Hindlimb muscle (tissue), 1 donor: Measurements from ENCODE around the gene CSDE1. TPM values are rescaled to one million over a fixed set of nuclear protein-coding genes. Genes with fewer than 3 reads are reported as not detected.

Experiments used
- DNase-seq: peaks from one replicate; pipeline ENCODE4 v3.0.0-alpha.2; 2013
- polyA plus RNA-seq: library from polyadenylated mRNA; unstranded; fragments of 120-200 nt; gene quantifications from one replicate; pipeline ENCODE4 v1.2.1, GENCODE V29; 2013; ENCODE audit not compliant: insufficient read length

Gene CSDE1
- polyA plus RNA-seq, 1 donor: 432 TPM

DNA sequence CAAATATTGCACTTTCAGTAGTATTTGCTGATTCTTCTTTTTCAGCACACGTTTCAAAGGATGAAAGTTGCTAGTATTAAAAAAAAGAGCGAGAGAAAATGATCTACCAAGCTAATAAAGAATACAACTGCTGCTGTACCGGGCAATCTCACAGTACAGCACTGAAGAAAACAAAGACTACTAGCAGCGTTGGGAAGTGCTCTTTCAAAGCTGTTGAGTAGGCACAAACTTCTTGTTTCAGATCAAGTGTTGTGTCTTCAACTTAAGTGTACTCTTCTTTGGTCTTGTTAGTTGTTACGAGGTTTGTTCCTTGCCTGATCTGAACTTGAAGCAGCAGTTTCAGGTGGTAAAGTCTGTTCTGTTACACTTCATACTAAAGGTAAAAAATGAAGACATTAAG lies 7.9 kb downstream of the CSDE1 start:
- DNase-seq: no peak

DNA sequence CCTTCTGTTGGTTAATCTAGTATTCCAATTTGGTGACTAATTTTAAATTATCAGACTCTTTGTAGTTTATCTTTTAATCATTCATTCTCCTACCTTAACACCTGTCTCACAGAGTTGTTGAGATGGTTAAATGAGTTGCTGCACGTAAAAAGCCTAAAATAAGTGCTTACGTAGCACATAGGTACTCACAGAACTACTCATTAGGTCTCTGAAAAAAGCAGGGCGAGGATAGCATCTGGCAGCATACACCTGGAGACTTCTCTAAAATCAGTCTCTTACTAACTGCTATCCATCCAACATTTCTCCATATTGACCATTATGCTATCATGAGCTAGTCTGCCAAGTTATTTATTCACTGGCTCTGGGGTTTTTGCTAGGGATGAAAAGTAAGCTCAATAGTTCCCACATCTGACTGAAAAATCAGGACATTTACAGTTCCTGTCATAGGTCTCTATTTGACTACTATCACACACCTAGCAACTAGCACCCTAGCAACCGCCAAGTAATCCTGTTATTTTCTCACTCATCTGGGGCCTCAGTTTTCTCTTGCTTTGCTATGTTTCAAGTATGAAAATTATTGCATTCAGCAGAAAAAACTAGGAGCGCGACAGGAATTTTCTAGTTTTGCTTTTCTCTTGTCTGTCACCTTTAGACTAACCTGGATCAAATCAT lies 11.2 kb downstream of the CSDE1 start:
- DNase-seq: no peak

DNA sequence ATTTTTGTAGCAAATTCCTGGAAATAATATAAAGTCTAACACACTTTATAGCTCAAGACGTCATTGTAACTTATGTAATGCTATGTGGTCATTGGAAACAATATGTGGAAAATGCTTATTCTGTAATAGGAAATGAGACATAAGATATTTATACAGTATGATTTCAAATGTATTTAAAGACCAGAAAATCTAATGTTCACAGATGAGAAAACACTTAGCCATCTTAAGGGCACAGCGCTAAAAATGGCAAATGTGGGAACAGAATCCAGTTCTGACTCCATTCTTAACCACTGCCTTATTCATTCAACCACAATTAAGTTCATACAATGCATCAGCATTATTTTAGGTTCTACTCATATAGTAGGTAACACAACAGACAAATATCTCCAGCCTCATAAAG lies 12.5 kb downstream of the CSDE1 start:
- no peak for DNase-seq

DNA sequence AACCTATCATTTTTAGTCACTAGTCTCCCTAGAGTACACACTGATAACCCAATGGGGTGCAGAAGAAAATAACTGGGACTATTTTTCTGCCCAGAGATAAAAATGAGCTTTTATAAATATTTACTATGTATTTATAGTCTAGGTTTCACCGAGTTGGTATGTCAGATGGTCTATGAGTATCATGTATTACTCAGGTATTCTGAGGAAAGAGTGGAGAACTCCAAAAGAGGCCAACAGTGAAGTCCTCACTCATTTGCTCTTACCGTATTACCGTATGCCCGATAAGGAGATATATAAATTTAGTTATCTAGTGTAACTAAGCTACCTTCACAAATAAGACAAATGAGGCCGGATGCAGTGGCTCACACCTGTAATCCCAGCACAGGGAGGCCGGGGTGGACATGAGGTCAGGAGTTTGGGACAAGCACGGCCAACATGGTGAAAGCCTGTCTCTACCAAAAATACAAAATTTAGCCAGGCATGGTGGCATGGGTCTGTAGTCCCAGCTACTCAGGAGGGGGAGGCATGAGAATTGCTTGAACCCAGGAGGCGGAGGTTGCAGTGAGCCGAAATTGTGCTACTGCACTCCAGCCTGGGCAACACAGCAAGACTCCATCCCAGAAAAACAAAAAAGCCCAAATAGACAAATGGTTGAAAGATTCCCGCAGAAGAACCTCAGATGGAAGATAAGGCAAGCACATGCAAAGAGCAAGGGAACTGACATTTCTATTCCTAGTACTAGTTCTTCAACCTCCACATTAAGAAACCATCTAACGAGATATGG lies 15.6 kb downstream of the CSDE1 start:
- no peak for DNase-seq

DNA sequence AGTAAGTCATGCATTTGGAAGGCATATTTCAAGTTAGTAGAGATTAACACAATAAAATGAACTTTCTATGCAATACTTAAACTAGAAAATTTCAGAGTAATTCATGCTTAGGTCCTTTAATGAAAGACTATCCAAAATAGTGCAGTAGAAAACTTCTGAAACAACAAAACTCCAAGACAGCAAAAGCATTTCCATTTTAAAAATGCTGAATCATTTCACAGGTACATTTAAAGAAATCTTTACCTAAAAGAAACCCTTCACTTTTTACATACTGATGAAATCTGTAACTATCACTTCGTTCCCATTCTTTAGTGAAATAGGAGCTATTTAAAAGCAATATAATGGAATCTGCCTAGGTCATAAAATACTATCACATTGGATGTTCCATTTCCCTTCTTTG lies 17.5 kb downstream of the CSDE1 start:
- no peak for DNase-seq

DNA sequence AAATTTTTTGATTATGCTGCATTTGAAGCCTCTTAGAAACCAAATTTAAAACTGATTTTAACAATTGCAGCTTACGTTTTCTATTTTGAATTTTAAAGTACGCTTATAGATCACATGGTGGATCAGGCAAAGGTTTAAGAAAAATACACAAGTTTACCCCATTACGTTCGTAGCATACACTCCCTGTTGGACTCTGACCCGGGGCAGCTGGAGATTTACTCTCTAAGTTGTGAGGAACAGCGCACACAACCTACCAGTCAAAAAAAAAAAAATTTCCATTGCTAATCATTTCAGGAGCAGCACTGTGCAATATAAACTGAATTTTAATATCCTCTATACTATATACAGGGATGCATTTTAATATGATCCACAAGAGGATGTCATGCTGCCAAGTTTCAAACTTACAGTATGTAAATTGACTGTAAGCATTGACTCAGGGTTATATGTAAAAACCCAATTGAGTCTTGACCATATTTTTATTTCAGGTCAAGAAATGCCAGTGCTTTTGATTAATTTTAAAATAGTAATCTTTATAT lies 20.4 kb downstream of the CSDE1 start:
- DNase-seq: no peak

DNA sequence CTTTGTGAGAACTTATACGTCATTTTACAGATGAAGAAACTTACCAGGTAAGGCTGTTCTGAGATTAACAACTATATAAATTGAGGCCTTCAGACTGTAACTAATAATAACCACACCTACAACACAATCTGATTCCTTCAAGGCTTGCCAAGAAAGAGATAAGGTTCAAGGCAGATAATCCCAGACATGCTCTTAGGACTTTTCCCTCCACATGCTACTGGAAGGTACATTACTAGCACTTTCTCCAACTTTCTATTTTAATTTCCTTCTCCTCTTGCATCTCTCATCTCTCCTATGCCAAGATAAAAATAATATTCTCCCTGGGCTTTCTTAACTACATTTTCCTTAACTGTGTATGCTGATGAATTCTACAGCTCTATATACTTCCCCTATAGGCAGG lies 22.3 kb downstream of the CSDE1 start:
- no peak for DNase-seq

DNA sequence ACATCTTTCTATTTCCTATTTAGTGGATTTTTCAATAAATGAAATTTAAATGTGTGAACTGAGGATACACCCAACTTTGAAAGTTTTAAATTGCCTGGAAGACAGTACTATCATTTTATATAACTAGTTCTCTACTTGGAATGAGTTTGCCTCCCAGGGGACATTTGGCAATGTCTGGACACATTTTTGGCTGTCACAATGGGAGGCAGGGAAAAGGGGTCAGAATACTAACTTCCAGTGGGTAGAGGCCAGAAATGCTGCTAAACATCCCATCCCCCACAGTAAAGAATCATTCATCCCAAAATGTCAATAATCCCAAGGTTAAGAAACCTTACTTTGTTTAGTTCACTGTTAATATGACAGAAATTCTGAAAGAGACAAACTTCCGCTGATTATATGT lies 28.0 kb downstream of the CSDE1 start:
- no peak for DNase-seq

DNA sequence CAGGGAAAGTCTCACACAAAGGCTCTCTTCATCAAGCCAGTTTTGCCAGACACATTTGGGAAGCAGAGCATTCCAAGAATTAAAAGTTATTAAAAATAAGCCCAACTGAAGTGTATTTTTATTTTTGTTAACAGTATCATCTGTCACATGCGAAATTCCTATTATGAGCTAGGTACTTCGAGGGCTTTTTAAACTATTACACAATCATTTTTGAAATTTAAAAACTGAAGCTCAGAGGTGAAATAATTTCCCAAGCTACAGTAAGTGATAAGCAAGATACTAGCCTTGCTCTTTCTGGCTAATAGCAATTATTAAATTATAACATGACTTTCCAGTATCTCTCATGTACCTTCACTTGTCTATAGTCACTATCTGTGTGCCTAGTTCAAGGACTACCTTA lies 29.2 kb downstream of the CSDE1 start:
- DNase-seq: no peak

DNA sequence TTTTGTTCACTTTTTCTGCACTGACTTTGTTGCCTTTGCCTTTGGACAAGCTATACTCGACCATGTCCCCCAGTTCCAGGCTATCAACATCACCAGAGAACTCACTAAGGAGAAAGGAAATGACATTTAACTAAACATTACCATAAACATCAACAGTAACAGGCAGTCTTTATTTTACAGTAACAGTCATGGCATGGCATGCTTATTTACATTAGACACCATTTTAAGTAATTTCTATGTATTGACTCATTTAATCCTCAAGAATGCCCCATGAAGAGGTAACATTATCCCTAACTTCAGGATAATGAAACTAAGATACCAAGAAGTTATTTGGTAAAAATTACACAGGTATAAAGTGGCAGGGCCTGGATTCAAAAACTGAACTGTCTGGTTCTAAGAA lies 32.6 kb downstream of the CSDE1 start:
- DNase-seq: no peak

DNA sequence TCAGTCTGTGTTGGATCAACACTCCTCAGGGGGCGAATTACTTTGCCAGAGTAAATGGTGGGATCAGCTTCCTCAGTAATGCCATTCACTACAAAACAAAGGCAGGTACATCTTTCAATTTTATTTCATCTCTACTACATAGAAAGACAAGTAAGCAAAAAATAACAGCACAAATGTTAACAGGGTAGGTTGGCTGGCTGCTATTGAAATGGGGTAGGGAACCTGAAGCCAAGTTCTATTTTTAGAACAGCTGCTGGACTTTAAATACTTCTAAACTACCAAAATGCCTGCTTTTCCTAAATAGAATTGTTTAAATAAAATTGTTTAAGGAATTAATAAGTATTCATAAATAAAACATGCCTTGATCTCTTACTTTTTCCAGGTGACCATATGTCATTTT lies 33.9 kb downstream of the CSDE1 start:
- DNase-seq: no peak

DNA sequence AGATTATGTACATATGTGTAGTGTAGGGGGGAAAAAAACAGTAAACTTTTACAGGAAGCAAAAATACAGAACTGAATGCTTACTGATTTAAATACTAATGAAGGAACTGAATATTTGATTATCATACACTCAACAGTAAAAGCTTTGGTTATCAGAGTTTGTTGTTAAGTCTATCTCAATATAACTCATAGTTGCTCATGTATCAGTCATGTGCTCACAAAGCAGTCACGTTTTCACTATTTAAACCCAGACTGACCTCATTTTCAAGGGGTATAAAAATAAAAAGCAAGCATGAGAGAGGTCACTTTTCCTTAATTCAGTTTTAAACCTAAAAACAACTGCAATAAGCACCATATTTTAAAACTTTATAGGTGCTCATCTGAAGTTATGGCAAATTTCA lies 34.3 kb downstream of the CSDE1 start:
- DNase-seq: no peak

DNA sequence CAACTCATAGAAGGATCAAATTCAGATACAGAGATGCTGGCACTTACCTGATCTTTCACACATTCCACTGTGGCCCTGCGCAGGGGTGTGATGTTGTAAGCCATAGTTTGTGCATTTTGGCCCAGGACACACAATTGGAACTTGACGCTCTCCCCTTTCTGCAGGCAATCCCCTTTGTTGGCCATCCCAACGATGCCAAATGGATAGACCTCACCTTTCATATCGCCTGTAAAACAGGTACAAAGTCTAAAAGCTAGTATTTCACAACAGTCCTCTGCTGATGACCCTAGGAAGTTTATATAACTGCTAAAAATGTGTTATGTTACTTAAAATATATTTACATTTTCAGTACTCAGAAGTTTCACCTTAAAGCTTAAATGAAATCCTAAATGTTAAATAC lies 37.3 kb downstream of the CSDE1 start:
- no peak for DNase-seq

DNA sequence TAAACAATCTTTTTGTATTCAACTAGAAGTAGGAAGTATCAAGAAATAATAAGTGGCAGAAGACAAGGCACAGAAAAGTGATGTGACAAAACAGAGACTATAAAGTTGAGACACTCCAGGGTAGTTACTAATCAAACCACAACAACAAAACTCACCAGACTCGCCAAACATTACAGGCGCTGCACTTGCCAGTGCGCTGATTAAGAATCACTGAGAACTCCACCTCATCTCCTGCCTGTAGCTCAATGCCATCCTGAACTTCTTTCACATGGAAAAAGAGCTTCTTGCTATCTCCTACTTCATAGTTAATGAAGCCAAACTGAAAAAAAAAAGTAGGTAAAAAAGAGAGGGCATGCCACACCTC lies 38.4 kb downstream of the CSDE1 start:
- no peak for DNase-seq

DNA sequence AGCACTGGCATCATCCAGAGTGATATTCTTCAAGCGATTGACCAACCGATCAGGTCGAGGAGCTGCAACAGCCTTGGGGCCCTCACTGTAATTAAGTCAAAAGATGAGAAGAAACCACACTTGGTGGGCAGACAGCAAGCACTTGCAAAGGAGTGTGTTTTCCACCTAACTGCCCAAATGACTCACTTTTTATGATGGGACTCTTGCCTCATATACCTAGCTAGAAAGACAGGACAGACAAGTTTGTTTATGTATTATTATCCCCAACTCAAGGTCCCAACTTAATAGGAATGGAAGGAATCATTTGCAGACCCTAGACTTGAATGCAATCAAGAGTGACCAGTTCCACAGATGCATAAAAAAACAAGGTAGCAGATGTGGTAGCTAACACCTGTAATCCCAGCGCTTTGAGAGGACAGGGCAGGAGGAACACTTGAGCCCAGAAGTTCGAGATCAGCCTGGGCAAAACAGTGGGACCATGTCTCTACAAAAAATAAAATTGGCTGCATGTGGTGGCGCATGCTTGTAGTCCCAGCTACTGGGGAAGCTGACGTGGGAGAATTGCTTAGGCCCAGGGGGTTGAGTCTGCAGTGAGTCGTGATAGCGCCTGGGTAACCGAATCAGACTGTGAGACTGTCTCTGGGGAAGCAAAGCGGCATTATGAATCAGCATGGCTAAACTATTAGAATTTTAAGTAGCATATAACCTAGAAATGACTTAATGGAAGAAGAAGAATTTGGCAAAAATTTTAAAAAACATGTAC lies 38.9 kb downstream of the CSDE1 start:
- DNase-seq: no peak

DNA sequence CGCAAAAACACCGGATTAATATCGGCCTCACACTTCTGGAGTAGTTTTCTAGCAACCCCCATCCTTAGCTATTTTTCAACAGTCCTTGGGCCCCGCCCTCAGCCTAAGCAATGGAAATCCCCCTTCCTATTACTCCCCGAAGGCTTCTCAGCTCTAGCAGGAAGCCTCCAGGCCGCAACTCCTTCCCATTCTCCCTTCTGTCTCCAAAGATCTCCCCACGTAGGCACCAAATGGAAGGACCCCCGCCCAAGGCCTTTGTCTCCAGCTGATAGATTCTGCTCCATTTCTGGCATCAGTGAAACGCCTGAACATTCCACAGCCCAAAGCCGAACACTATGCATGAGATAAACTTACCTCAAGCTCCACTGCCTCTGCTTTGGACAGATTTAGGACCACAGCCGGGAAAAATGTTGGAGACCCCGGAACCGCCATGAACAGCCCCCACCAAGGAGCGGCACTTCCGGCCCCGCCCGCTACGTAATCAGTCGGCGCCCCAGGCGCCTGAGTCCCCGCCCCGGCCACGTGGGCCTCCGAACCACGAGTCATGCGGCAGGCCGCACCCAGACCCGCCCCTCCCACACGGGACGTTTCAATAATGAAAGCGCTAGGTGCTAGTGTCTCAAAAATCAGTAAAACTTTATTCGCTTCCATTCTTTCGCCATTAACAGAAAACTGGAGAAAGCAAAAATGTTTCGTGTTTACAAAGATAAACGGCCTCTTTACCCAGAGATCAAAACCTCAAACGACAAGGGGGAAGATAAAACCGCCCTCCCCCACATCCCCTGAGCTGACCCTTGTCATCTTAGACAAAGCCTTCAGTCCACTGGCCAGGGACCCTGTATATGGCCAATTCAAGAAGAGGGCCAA lies 41.2 kb downstream of the CSDE1 start, which contains the start of gene NRAS:
NRAS (minus strand) TSS at position 468 of the 867 bp plus-strand sequence. CDS start 611 bp downstream, outside the sequence.
- peak; percentile 96 for DNase-seq

DNA sequence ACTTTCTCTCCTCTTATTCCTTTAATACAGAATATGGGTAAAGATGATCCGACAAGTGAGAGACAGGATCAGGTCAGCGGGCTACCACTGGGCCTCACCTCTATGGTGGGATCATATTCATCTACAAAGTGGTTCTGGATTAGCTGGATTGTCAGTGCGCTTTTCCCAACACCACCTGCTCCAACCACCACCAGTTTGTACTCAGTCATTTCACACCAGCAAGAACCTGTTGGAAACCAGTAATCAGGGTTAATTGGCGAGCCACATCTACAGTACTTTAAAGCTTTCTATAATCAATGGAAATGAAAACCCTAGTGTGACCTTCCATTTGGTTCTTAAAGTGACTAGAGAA lies 41.9 kb downstream of the CSDE1 start:
- no peak for DNase-seq

DNA sequence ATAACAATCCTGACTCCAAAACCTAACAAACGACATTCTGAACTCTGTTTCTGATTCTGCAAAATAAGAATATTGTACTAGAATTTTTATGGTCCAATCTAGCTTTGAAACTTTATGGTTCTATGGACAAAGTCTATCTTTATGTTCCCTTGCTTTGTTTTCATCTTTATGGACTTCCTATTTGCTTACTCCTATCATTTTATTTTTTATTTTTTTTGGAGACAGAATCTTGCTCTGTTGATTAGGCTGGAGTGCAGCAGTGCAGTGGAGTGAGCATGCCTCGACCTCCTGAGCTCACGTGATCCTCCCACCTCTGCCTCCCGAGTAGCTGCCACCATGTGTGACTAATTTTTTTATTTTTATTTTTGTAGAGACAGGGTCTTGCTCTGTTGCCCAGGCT lies 44.8 kb downstream of the CSDE1 start:
- no peak for DNase-seq

DNA sequence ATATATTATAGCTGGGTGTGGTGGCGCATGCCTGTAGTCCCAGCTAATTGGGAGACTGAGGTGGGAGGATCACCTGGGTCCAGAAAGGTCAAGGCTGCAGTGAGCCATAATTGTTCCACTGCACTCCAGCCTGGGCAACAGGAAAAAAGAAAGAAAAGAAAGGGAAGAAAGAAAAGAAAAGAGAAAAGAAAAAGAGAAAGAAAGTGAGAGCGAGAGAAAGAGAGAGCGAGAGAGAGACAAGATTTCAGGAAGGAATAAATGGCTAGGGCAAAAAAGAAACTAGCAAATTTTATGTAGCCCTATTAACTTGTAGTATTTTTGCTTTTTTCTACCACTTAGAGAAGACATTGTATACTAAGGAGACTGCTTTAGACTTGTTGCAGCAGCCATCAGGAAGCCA lies 47.4 kb downstream of the CSDE1 start:
- no peak for DNase-seq

DNA sequence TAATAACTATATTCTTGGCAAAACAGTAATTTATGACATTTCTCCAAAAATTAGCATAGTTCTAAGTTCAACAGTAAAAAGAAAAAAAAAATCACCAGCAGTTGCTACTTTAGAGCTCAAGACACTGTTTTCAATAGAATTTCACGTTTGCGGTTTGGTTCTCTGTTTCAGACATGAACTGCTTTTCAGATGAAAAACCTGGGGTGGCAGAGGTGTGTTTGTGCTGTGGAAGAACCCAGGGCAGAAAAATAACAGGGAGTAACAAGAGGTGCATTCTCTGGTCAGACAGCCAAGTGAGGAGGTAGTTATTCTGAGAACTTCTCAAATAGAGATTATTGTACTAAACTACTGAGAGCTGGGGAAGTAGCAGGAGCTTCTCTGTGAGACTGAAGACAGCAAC lies 50.2 kb downstream of the CSDE1 start:
- no peak for DNase-seq

DNA sequence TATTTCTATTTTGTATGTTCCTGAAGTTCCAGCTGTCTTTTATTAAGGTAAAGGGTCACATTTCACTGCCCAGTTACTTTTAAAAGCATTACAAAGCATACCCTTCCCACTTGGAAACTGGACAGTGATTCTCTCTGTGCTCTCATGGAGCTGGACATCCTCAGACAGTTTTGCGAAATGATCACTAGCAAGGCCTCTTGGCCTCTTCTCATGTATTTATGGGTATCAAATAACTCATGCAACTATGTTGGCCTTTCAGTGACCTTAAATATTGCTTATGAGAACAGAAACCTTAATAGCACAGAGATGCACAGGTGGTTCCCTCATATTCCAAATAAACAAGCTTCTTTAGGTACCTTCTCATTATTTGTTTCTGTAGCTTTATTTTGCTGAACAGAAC lies 54.5 kb downstream of the CSDE1 start:
- no peak for DNase-seq

DNA sequence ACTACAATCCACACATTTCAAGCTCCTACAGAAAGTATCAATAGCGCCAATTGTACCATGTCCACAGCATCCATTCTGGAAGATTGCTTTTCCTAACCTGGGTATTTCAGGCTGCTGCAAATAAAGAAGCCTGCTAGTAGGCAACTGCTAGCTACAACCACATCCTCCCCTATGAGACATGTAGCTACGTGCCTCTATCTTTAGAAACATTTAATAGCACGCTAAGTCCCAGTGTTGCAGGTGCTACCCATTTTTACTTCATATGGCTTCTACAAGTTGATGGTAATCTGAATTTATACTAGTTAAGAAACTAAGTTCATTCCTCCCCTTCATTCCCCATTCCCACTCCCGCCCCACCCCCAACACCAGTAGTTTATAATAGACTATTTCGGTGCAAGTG lies 55.0 kb downstream of the CSDE1 start:
- no peak for DNase-seq

DNA sequence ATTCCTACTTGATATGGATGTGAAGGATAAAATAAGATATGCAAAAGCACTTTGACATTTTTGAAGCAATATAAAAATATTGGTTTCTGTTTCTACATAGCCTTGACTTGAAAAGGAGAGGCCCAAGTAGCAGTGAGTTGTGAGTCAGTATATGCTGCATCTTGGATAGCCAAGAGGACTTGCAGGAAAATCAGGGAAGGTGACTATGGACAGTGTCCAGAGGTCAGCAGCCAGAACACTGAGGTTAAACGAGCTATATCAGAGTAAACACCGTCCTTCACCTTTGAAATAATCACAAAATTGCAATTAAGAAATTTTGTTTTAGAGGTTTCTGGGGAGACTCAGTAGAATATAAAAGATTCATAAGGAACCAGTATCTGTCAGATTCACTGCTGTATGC lies 55.9 kb downstream of the CSDE1 start:
- no peak for DNase-seq
